Kidney epithelial cell (primary cell): ENCODE data around the gene RAN. TPM values are rescaled to one million over a fixed set of nuclear protein-coding genes. Genes with fewer than 3 reads are reported as not detected.
"Not testable (repeated sequence)": the region's sequence is repeated elsewhere in the genome, so short reads cannot be mapped to it uniquely, and the experiment has no call there.

Source experiments
- DNase-seq: peaks from one replicate; pipeline ENCODE4 v3.0.0-alpha.2; 2010; ENCODE audit warnings: low read depth
- H3K27me3 ChIP-seq: 2 replicates; pipeline ENCODE4 v1.6.0; 2011; ENCODE audit warnings: low read length; ENCODE audit not compliant: control insufficient read depth, insufficient read depth
- H3K36me3 ChIP-seq: 2 replicates; pipeline ENCODE4 v1.5.1; 2011; ENCODE audit warnings: low read length; ENCODE audit not compliant: control insufficient read depth, insufficient read depth
- H3K4me3 ChIP-seq: 2 replicates; pipeline ENCODE4 v1.5.1; 2011; ENCODE audit warnings: low read depth, mild to moderate bottlenecking, control low read depth, low read length
- CTCF ChIP-seq: IDR thresholded peaks from 2 replicates; pipeline ENCODE4 v1.5.1; 2011; ENCODE audit warnings: mild to moderate bottlenecking, moderate library complexity, low read length, control low read depth, inconsistent platforms; ENCODE audit not compliant: insufficient read depth, poor library complexity, severe bottlenecking
- total RNA-seq: library from RNA; depleted of rRNA; stranded (reverse); fragments of >200 nt; gene quantifications from 2 replicates; pipeline ENCODE4 v1.2.3, GENCODE V29; 2015

The RAN gene
- total RNA-seq, 1 donor from 2014 or later = 344 TPM

GRCh38 chr12:130856088-130856487 is 15.8 kb upstream of the RAN start:
- TF ChIP-seq CTCF = no peak
- Histone ChIP-seq H3K36me3 (no peaks in the 10 kb centered on the region), H3K4me3 (no peak overlapping the region), H3K27me3 (peaks cover 5% of the 10 kb centered on the region)
- DNase-seq = no peak

DNA sequence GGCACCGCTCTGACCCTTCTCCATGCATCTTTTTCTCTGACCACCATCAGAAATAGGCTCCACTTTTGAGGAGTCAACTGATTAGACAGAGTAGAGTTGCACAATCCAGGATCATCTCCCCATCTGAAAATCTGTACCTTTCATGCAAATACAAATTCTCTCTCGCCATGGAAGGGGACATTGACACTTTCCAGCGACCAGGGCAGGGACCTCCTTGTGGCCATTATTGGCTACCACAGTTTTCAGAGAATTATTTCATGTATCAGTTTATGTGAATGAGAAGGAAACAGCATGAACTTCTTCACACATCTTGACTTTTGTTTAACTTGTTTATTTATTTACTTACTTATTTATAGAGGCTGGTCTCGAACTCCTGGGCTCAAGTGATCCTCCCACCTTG is 13.8 kb upstream of the RAN start:
- H3K36me3 ChIP-seq = no peaks in the 10 kb centered on the region
- H3K4me3 ChIP-seq = no peak overlapping the region
- DNase-seq = no peak
- no peak for TF ChIP-seq CTCF
- H3K27me3 ChIP-seq = peaks cover 5% of the 10 kb centered on the region

DNA sequence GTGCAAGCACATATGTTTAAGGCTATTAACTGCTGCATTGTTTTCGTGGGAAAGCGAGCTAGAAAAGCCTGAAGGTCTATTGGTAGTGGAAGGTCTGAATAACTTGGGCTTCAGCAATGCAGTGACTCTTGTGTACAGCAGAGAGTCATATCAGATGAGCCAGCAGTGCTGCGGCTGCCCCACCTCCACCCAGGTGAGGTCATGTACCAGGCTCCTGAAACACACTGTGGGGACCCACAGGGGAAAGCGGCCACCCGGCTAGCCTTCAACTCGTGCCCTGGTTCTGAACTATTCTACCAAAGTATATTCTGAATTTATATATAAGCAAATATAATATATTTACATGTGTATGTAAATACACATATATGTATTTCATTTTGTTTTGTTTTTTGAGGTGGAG is 12.7 kb upstream of the RAN start:
- TF ChIP-seq CTCF = no peak
- H3K4me3 ChIP-seq = no peak overlapping the region
- no peaks in the 10 kb centered on the region for H3K27me3 ChIP-seq
- DNase-seq = no peak
- no peaks in the 10 kb centered on the region for H3K36me3 ChIP-seq

DNA sequence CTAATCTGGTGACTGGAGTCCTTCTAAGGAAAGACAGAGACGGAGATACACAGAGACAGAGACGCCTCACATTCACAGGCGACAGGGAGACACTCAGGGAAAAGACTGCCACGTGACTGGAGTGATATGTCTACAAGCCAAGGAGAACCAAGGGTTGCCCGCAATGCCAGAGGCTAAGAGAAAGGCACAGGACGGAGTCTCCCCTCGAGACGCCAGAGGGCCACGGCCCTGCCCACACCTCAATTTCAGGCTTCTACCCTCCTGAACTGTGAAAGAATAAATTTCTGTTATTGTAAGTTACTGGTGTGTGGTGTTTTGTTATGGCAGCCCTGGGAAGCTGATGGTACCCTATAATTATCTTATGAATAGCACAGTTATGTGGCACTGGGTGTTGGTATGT is 11.6 kb upstream of the RAN start:
- Histone ChIP-seq H3K4me3 (no peak overlapping the region), H3K36me3 (no peaks in the 10 kb centered on the region), H3K27me3 (no peaks in the 10 kb centered on the region)
- DNase-seq = no peak
- no peak for TF ChIP-seq CTCF

DNA sequence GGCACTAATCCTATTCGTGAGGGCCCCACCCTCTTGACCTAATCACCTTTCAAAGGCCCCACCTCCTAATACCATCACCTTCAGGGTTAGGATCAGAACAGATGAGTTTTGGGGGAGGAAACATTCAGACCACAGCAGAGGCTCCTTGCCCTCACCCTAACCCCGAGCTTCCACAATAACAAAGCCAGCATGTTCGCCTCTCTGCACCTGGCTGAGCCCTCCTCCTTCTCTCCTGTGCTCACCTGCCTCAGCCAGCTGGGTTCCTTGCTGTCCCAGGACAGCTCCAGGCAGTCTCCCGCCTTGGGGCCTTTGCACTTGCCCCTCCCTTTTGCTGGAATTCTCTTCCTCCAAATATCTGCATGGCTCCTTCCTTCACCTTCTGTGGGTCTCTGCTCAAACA is 9.7 kb upstream of the RAN start:
- H3K27me3 ChIP-seq = no peaks in the 10 kb centered on the region
- TF ChIP-seq CTCF = no peak
- no peak for DNase-seq
- H3K36me3 ChIP-seq = no peaks in the 10 kb centered on the region
- H3K4me3 ChIP-seq = no peak overlapping the region

DNA sequence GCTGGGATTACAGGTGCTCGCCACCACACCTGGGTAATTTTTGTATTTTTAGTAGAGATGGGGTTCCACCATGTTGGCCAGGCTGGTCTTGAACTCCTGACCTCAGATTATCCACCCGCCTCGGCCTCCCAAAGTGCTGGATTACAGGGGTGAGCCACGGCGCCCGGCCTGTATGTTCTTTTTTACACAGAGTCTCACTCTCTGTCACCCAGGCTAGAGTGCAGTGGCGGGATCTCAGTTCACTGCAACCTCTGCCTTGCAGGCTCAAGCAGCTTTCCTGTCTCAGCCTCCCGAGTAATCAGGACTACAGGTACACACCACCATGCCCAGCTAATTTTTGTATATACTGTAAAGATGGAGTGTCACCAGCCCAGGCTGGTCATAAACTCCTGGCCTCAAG is 9.1 kb upstream of the RAN start:
- not testable (repeated sequence) for H3K36me3 ChIP-seq

GRCh38 chr12:130863298-130863697 is 8.6 kb upstream of the RAN start:
- no peak for TF ChIP-seq CTCF
- no peaks in the 10 kb centered on the region for H3K27me3 ChIP-seq
- H3K4me3 ChIP-seq = no peak overlapping the region
- no peaks in the 10 kb centered on the region for H3K36me3 ChIP-seq
- DNase-seq = no peak

More for the DNA sequence above, 9.1 kb upstream of the RAN start:
- H3K4me3 ChIP-seq, H3K27me3 ChIP-seq, DNase-seq: not testable (repeated sequence)
